ENCODE measurements around the gene PATE1. TPM values are rescaled to one million over a fixed set of nuclear protein-coding genes. Genes with fewer than 3 reads are reported as not detected.

The PATE1 gene
- not detected in 2 replicates for total RNA-seq

GRCh38 chr11:125745979-125746378 lies at the start of gene PATE1:
Gene PATE1 (plus strand): TSS chr11:125746279. CDS start chr11:125746305, 26 bp downstream.

DNA sequence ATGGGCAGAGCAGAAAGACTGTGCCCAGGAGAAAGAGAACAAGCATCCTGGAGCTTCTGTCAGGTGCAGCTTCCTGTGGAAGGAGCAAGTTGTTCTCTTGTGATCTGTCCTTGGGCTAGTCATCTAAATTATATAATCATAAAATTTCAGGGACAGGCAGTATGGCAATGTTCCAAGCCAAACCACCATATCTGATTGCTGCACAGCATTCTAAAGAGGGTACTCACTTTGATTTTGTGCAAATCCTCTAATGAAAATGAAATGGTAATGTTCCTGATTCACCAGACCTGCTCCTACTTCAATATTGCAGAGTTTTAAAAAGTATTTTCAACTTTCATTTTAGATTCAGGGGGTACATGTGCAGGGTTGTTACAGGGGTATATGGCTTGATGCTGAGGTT lies 32.6 kb downstream of the PATE1 start, which contains the start of gene PATE2:
PATE2 (minus strand) TSS at position 101 of the 400 bp plus-strand sequence; CDS start at position 46, 55 bp downstream.

DNA sequence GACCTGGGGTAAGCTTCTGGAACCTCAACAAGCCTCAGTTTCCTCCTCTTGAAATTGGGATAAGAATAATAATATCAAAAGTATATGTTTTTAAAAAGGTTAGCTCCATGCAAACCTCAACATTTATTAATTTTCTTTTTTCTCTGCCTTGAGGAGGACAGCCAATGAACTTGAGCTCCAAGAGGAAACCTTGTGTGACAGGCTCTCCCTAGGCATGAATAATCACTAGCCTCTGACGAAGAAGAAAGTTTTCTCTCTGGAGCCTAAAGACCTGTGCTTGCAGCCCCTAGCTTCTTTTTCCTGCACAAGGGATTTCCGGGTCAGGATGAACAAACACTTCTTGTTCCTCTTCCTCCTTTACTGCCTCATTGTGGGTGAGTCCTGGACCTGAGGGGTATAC lies 41.7 kb downstream of the PATE1 start, which contains the start of gene PATE3:
PATE3 (plus strand) TSS at position 301 of the 400 bp plus-strand sequence; CDS start at position 326, 25 bp downstream.

Other genes with a start within 250 kb of the PATE1 start
- 96.1 and 122 TPM in 2 replicates for gene EI24, start 176.8 kb upstream of the PATE1 start, total RNA-seq
- gene STT3A, start 153.4 kb upstream of the PATE1 start, total RNA-seq = 171 and 207 TPM in 2 replicates
- gene CHEK1, start 121.1 kb upstream of the PATE1 start, total RNA-seq = 9.1 and 11.1 TPM in 2 replicates
- gene ACRV1, start 65.4 kb upstream of the PATE1 start, total RNA-seq = not detected in 2 replicates
- gene PATE2, start 32.5 kb downstream of the PATE1 start, total RNA-seq = 0.22 TPM in 1 of 2 replicates, not detected in the other
- not detected in 2 replicates for gene PATE3, start 41.8 kb downstream of the PATE1 start, total RNA-seq
- gene PATE4, start 87.0 kb downstream of the PATE1 start, total RNA-seq = not detected in 2 replicates
- gene HYLS1, start 141.4 kb downstream of the PATE1 start, total RNA-seq = 6.9 and 7.4 TPM in 2 replicates
- 7.4 and 13.1 TPM in 2 replicates for gene PUS3, start 156.9 kb downstream of the PATE1 start, total RNA-seq
- gene DDX25, start 158.2 kb downstream of the PATE1 start, total RNA-seq = 0.11 TPM in 1 of 2 replicates, not detected in the other
- gene VSIG10L2, start 199.8 kb downstream of the PATE1 start, total RNA-seq = 0.09 TPM in 1 of 2 replicates, not detected in the other